Upper lobe of left lung (tissue), 6 donors: ENCODE measurements around the gene C1S. TPM values are rescaled to one million over a fixed set of nuclear protein-coding genes. Genes with fewer than 3 reads are reported as not detected.

Experiments used
- ATAC-seq, 2 donors: fragments of 200-7000 bp; cut with Tn5 transposase; one replicate each; pipeline ENCODE4 v1.9.1; 2022; ENCODE audit warnings: mild to moderate bottlenecking in 2 of 2, moderate library complexity in 2 of 2; ENCODE audit not compliant: low FRiP score in 2 of 2
- DNase-seq, 2 donors: peaks; one replicate each; pipeline ENCODE4 v3.0.0-alpha.2; 2019 to 2020
- H3K27ac ChIP-seq, 4 donors: fragments of 200-600 bp; sonication (generic); one replicate each; pipeline ENCODE4 v1.5.1; 2016 to 2019
- H3K27me3 ChIP-seq, 4 donors: fragments of 200-600 bp; sonication (generic); one replicate each; pipeline ENCODE4 v1.5.1; 2017 to 2019
- H3K36me3 ChIP-seq, 4 donors: fragments of 200-600 bp; sonication (generic); one replicate each; pipeline ENCODE4 v1.5.1; 2016 to 2019
- H3K4me1 ChIP-seq, 4 donors: fragments of 200-600 bp; sonication (generic); one replicate each; pipeline ENCODE4 v1.5.1; 2018 to 2019
- H3K4me3 ChIP-seq, 4 donors: fragments of 200-600 bp; sonication (generic); one replicate each; pipeline ENCODE4 v1.5.1; 2017 to 2019; ENCODE audit warnings: mild to moderate bottlenecking in 2 of 4, moderate library complexity in 1 of 4
- H3K9me3 ChIP-seq, 4 donors: fragments of 200-600 bp; sonication (generic); one replicate each; pipeline ENCODE4 v1.5.1; 2018 to 2019
- EP300 ChIP-seq, 4 donors: sonication (generic); formaldehyde crosslinking; IDR thresholded peaks; one replicate each; pipeline ENCODE4 v1.5.1; 2017; ENCODE audit warnings: antibody characterized with exemption in 4 of 4, control low read depth in 2 of 4
- POLR2A ChIP-seq, 4 donors: fragments of 450-650 bp; IDR thresholded peaks; one replicate each; pipeline ENCODE4 v1.5.1; 2016 to 2017; ENCODE audit warnings: antibody characterized with exemption in 4 of 4, mild to moderate bottlenecking in 2 of 4
- POLR2AphosphoS5 ChIP-seq, 2 donors: sonication (generic); formaldehyde crosslinking; IDR thresholded peaks; one replicate each; pipeline ENCODE4 v1.5.1; 2017; ENCODE audit warnings: antibody characterized with exemption in 2 of 2
- WGBS, 2 donors: methylation state at CpG; one replicate each; pipeline ENCODE4 v1.1.5; 2017 to 2018; 5-methylcytosine and 5-hydroxymethylcytosine counted together
- total RNA-seq, 6 donors: library from RNA; depleted of rRNA in 4 of 6; stranded (reverse); fragments of >200 nt in 4 of 6; gene quantifications; one replicate each; pipeline versions ENCODE4 v1.1.0 to v1.2.1, GENCODE V29; 2016 to 2021
- TF ChIP-seq, protein P1 (sequence below), 6 experiments: fragments of 450-650 bp in 4 of 6; fragments of 200-600 bp in 2 of 6; sonication (generic) in 2 of 6; IDR thresholded peaks; one replicate each; pipeline ENCODE4 v1.5.1; 2016 to 2019; ENCODE audit warnings: antibody characterized with exemption in 6 of 6
- donor health status: DM: no; HTN: no; CAD: no; lungs with moderate emphysema.
- donor health status: DM: no; HTN: yes; CAD: no; lungs with severe emphysema.

The C1S gene
- total RNA-seq, 6 donors from 2014 or later: 146 to 338 (median 208) TPM

DNA sequence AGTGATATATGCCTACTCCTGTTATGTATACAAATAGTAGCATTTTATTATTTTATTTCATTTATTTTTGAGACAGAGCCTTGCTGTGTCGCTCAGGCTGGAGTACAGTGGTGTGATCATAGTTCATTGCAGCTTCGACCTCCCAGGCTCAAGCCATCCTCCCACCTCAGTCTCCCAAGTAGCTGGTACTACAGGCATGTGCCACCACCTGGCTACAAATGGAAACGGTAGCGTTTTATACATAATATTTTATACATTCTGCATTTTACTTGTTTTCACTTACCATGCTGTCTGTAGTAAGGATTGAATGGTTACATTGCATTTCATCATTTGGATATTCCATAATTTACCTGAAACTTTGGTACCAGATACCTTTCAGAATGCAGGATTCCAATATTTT, 17.6 kb downstream of the C1S start:
- Histone ChIP-seq H3K4me3 (no peak overlapping the region), H3K4me1 (peaks cover 0 to 14% (median 7%) of the 10 kb centered on the region in 4 donors), H3K36me3 (peaks cover 0 to 25% (median 2%) of the 10 kb centered on the region in 4 donors), H3K9me3 (no peaks in the 10 kb centered on the region), H3K27ac (no peak overlapping the region), H3K27me3 (no peaks in the 10 kb centered on the region)
- ATAC-seq (no peak), DNase-seq (no peak)
- 65 to 71% methylated on average over 4 of the region's 4 CpGs for WGBS, 2 donors
- TF ChIP-seq, protein P1, sequence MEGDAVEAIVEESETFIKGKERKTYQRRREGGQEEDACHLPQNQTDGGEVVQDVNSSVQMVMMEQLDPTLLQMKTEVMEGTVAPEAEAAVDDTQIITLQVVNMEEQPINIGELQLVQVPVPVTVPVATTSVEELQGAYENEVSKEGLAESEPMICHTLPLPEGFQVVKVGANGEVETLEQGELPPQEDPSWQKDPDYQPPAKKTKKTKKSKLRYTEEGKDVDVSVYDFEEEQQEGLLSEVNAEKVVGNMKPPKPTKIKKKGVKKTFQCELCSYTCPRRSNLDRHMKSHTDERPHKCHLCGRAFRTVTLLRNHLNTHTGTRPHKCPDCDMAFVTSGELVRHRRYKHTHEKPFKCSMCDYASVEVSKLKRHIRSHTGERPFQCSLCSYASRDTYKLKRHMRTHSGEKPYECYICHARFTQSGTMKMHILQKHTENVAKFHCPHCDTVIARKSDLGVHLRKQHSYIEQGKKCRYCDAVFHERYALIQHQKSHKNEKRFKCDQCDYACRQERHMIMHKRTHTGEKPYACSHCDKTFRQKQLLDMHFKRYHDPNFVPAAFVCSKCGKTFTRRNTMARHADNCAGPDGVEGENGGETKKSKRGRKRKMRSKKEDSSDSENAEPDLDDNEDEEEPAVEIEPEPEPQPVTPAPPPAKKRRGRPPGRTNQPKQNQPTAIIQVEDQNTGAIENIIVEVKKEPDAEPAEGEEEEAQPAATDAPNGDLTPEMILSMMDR (IDR thresholded peaks at IDR 0.05): no peak
- TF ChIP-seq POLR2A (IDR thresholded peaks at IDR 0.05) (no peak), EP300 (IDR thresholded peaks at IDR 0.05) (no peak), POLR2AphosphoS5 (IDR thresholded peaks at IDR 0.05) (no peak)

DNA sequence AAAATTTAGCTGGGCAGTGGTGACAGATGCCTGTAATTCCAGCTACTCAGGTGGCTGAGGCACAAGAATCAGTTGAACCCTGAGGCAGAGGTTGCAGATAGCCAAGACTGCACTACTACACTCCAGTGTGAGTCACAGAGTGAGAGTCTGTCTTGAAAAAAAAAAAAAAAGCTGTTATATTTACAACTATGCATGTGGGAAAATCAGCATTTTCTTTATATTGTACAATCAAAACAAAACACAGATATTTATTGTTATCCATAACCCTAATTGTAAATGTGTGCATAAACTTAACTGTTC, 19.3 kb downstream of the C1S start:
- DNase-seq: no peak
- H3K27me3 ChIP-seq: no peaks in the 10 kb centered on the region
- peak overlapping the region; percentile 68 to 74 (median 72) for H3K27ac ChIP-seq
- H3K4me1 ChIP-seq: peaks cover 0 to 14% (median 7%) of the 10 kb centered on the region in 4 donors
- no peak overlapping the region for H3K4me3 ChIP-seq
- peak in 1 of 2 donors; percentile 74 for ATAC-seq
- H3K36me3 ChIP-seq: peaks cover 0 to 31% (median 2%) of the 10 kb centered on the region in 4 donors
- TF ChIP-seq, protein P1 (IDR thresholded peaks at IDR 0.05): no peak
- no peak for TF ChIP-seq POLR2A (IDR thresholded peaks at IDR 0.05)
- no peak for TF ChIP-seq POLR2AphosphoS5 (IDR thresholded peaks at IDR 0.05)
- no peak for TF ChIP-seq EP300 (IDR thresholded peaks at IDR 0.05)
- H3K9me3 ChIP-seq: no peaks in the 10 kb centered on the region

DNA sequence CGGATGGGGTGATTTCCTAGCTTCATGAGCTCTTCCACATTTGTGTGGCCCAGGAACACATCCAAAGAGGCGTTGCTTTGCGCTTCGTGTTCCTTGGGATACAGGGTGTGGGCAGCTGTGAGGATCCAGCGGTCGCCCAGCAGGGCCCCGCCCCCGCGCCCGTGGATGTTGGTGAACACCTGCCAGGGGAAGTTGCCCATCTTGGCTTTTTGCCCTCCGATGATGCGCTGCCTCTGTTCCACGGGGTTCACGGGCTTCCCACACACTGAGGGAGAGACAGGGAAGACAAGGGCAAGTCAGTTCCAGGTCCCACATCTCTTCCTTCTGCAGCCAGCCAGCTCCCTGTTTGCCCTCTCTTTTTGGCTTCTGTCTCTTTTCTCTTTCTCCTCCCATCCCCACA, 20.5 kb downstream of the C1S start:
- Histone ChIP-seq H3K27ac (no peak overlapping the region), H3K4me1 (peaks cover 0 to 14% (median 7%) of the 10 kb centered on the region in 4 donors), H3K27me3 (no peaks in the 10 kb centered on the region), H3K4me3 (no peak overlapping the region), H3K36me3 (peaks cover 0 to 44% (median 5%) of the 10 kb centered on the region in 4 donors), H3K9me3 (no peaks in the 10 kb centered on the region)
- DNase-seq (peak in 1 of 2 donors; percentile 83), ATAC-seq (no peak)
- 87% methylated on average over 9 to 14 of the region's 14 CpGs for WGBS, 2 donors
- TF ChIP-seq POLR2A (IDR thresholded peaks at IDR 0.05) (no peak), EP300 (IDR thresholded peaks at IDR 0.05) (no peak), POLR2AphosphoS5 (IDR thresholded peaks at IDR 0.05) (no peak)
- TF ChIP-seq, protein P1 (IDR thresholded peaks at IDR 0.05): no peak

DNA sequence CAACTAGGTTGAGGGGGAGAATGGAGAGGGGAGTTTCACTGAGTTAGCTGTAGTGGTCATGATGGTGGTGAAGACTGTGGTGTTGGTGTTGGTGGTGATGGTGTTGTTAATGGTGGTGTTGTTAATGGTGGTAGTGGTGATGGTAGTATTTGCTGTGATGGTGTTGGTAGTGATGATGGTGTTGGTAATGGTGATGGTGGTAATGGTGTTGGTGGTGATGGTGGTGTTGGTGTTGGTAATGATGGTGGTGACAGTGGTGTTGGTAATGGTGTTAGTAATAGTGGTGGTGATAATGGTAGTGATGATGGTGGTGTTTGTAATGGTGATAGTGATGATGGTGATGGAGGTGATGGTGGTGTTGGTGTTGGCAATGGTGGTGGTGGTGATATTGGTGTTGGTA, 22.6 kb downstream of the C1S start:
- no peak for TF ChIP-seq EP300 (IDR thresholded peaks at IDR 0.05)
- TF ChIP-seq, protein P1 (IDR thresholded peaks at IDR 0.05): no peak
- TF ChIP-seq POLR2AphosphoS5 (IDR thresholded peaks at IDR 0.05): no peak
- Histone ChIP-seq H3K4me3 (no peak overlapping the region), H3K9me3 (no peaks in the 10 kb centered on the region), H3K27me3 (no peaks in the 10 kb centered on the region), H3K27ac (no peak overlapping the region), H3K4me1 (peaks cover 0 to 14% (median 7%) of the 10 kb centered on the region in 4 donors), H3K36me3 (peaks cover 0 to 60% (median 13%) of the 10 kb centered on the region in 4 donors)
- no peak for DNase-seq
- no peak for ATAC-seq

DNA sequence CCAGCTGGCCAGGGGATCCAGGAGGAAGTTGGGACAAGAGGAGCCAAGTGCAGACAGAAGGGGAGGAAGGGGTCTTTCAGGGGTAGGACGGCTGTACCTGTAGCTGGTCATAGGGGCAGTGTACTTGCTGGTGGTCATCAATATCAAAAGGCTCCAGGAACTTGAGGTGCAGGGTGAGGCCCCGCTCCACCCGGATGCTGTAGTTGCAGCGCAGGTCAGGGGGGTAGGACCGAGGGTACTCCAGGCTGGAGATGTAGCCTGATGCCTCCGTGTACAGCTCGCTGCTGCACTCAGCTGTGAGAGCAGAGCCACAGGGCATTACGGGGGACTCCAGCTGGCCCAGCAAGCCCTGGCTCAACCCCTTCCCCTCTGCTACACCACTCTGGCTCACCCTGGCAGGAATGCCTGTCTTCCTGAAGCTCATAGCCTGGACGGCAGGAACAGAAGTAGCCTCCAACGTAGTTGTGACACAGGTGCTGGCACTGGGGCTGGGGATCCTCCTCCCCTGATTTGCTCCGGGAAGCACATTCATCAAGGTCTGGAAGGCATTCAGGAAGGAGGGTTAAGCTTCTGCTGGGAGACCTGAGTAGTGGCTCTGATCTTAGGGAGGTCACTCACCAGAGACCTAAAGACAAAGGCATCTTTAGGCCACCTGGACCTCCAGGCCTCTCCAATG, 28.8 kb downstream of the C1S start:
- WGBS, 2 donors: 86 to 91% methylated on average over 4 to 11 of the region's 11 CpGs
- Histone ChIP-seq H3K27ac (peak overlapping the region; percentile 10 to 77 (median 47)), H3K4me1 (peaks cover 19 to 36% (median 24%) of the 10 kb centered on the region in 4 donors), H3K9me3 (no peaks in the 10 kb centered on the region), H3K36me3 (peaks cover 0 to 49% (median 23%) of the 10 kb centered on the region in 4 donors), H3K27me3 (no peaks in the 10 kb centered on the region), H3K4me3 (peak overlapping the region in 1 of 4 donors; percentile 53)
- no peak for DNase-seq
- ATAC-seq: no peak
- no peak for TF ChIP-seq POLR2AphosphoS5 (IDR thresholded peaks at IDR 0.05)
- no peak for TF ChIP-seq POLR2A (IDR thresholded peaks at IDR 0.05)
- TF ChIP-seq, protein P1 (IDR thresholded peaks at IDR 0.05): no peak
- TF ChIP-seq EP300 (IDR thresholded peaks at IDR 0.05): no peak
